ENCODE results near the gene MTMR2.

GRCh38 chr11:95821640-95822039, 102.3 kb downstream of the MTMR2 start:
- TF ChIP-seq EZH2 (IDR thresholded peaks at IDR 0.05; ENCODE audit: borderline replicate concordance, low read depth, low read length, severe bottlenecking) (no peak), CTCF (IDR thresholded peaks at IDR 0.05; ENCODE audit: extremely low read depth in 1 of 2, insufficient read depth in 1 of 2, low read depth in 1 of 2, low read length in 2 of 2) (no peak), JUN (IDR thresholded peaks at IDR 0.05; ENCODE audit: borderline replicate concordance, insufficient read depth, insufficient read length, low read depth) (no peak), MYC (IDR thresholded peaks at IDR 0.05; ENCODE audit: low read depth, low read length) (no peak), POLR2AphosphoS5 (IDR thresholded peaks at IDR 0.05; ENCODE audit: insufficient read depth, low read depth, low read length) (no peak), POLR2A (IDR thresholded peaks at IDR 0.05; ENCODE audit: low read depth, low read length) (no peak), MAX (IDR thresholded peaks at IDR 0.05; ENCODE audit: insufficient read depth, insufficient read length) (no peak)

Measured in endothelial cell of umbilical vein (primary cell).